Liver (tissue), 9 donors: Measurements from ENCODE around the gene ITPKB. TPM values are rescaled to one million over a fixed set of nuclear protein-coding genes. Genes with fewer than 3 reads are reported as not detected.

Source experiments
- DNase-seq: peaks from one replicate; pipeline ENCODE4 v3.0.0-alpha.2; 2017; ENCODE audit warnings: low spot score
- H3K27ac ChIP-seq, 2 donors: one replicate each; pipeline ENCODE4 v1.7.0; 2013; ENCODE audit warnings: inconsistent platforms in 2 of 2, low read length in 2 of 2, control low read depth in 1 of 2, low read depth in 1 of 2, mild to moderate bottlenecking in 1 of 2
- H3K27me3 ChIP-seq, 4 donors: one replicate each; pipeline versions ENCODE4 v1.6.1 to v1.7.0; 2013; ENCODE audit warnings: low read length in 3 of 4, inconsistent platforms in 1 of 4, mild to moderate bottlenecking in 1 of 4, moderate library complexity in 1 of 4; ENCODE audit not compliant: control insufficient read depth in 4 of 4, insufficient read depth in 4 of 4
- H3K36me3 ChIP-seq, 4 donors: one replicate each; pipeline versions ENCODE4 v1.6.1 to v1.7.0; 2013; ENCODE audit warnings: low read length in 3 of 4, mild to moderate bottlenecking in 3 of 4, low read depth in 1 of 4, moderate library complexity in 1 of 4; ENCODE audit not compliant: control insufficient read depth in 4 of 4, insufficient read depth in 3 of 4
- H3K4me1 ChIP-seq, 4 donors: one replicate each; pipeline versions ENCODE4 v1.6.1 to v1.7.0; 2013; ENCODE audit warnings: low read length in 3 of 4, mild to moderate bottlenecking in 3 of 4, moderate library complexity in 1 of 4; ENCODE audit not compliant: control insufficient read depth in 4 of 4, insufficient read depth in 4 of 4
- H3K4me3 ChIP-seq, 3 donors: one replicate each; pipeline versions ENCODE4 v1.6.1 to v1.7.0; 2013; ENCODE audit warnings: low read length in 3 of 3, control low read depth in 1 of 3, low read depth in 1 of 3, mild to moderate bottlenecking in 1 of 3
- H3K9ac ChIP-seq, 2 donors: one replicate each; pipeline ENCODE4 v1.7.0; 2013; ENCODE audit warnings: low read length in 2 of 2, mild to moderate bottlenecking in 2 of 2, moderate library complexity in 2 of 2, control low read depth in 1 of 2, low read depth in 1 of 2
- H3K9me3 ChIP-seq, 4 donors: one replicate each; pipeline versions ENCODE4 v1.6.1 to v1.7.0; 2013; ENCODE audit warnings: low read length in 3 of 4; ENCODE audit not compliant: control insufficient read depth in 4 of 4
- EGR1 ChIP-seq, 2 donors: IDR thresholded peaks; 2 replicates each; pipeline ENCODE4 v1.6.1; 2016 to 2018; ENCODE audit warnings: antibody characterized with exemption in 2 of 2, low read depth in 2 of 2
- FOXA1 ChIP-seq: IDR thresholded peaks from 2 replicates; pipeline ENCODE4 v1.6.1; 2016; ENCODE audit warnings: antibody characterized with exemption
- FOXA2 ChIP-seq: IDR thresholded peaks from 2 replicates; pipeline ENCODE4 v1.6.1; 2016; ENCODE audit warnings: antibody characterized with exemption
- HNF4A ChIP-seq, 2 donors: conservative IDR thresholded peaks; 2 replicates each; pipeline ENCODE4 v1.6.1; 2016; ENCODE audit warnings: antibody characterized with exemption in 2 of 2, mild to moderate bottlenecking in 2 of 2
- HNF4G ChIP-seq: IDR thresholded peaks from 2 replicates; pipeline ENCODE4 v1.6.1; 2016; ENCODE audit warnings: antibody characterized with exemption
- JUND ChIP-seq, 2 donors: IDR thresholded peaks; 2 replicates each; pipeline ENCODE4 v1.6.1; 2016; ENCODE audit warnings: antibody characterized with exemption in 2 of 2
- MAX ChIP-seq: IDR thresholded peaks from 2 replicates; pipeline ENCODE4 v1.6.1; 2016; ENCODE audit warnings: antibody characterized with exemption
- NR2F2 ChIP-seq: IDR thresholded peaks from 2 replicates; pipeline ENCODE4 v1.6.1; 2016; ENCODE audit warnings: antibody characterized with exemption
- RAD21 ChIP-seq, 2 donors: IDR thresholded peaks; 2 replicates each; pipeline ENCODE4 v1.6.1; 2016; ENCODE audit warnings: antibody characterized with exemption in 2 of 2, mild to moderate bottlenecking in 2 of 2
- RXRA ChIP-seq, 2 donors: IDR thresholded peaks; 2 replicates each; pipeline ENCODE4 v1.6.1; 2017 to 2018; ENCODE audit warnings: antibody characterized with exemption in 2 of 2, mild to moderate bottlenecking in 1 of 2
- SP1 ChIP-seq: IDR thresholded peaks from 2 replicates; pipeline ENCODE4 v1.6.1; 2018; ENCODE audit warnings: antibody characterized with exemption, mild to moderate bottlenecking
- TAF1 ChIP-seq: conservative IDR thresholded peaks from 2 replicates; pipeline ENCODE4 v1.6.1; 2016; ENCODE audit warnings: antibody characterized with exemption, mild to moderate bottlenecking
- YY1 ChIP-seq: IDR thresholded peaks from 2 replicates; pipeline ENCODE4 v1.6.1; 2016; ENCODE audit warnings: antibody characterized with exemption, mild to moderate bottlenecking
- ZBTB33 ChIP-seq: IDR thresholded peaks from 2 replicates; pipeline ENCODE4 v1.6.1; 2016; ENCODE audit warnings: antibody characterized with exemption
- WGBS: extraction: QIAGEN DNeasy Blood & Tissue Kit; methylation state at CpG from one replicate; pipeline ENCODE4 v1.1.7; 2013; 5-methylcytosine and 5-hydroxymethylcytosine counted together
- polyA plus RNA-seq, 2 donors: library from polyadenylated mRNA; stranded (reverse) in 1 of 2; unstranded in 1 of 2; fragments of 200-250 nt in 1 of 2; fragments of >200 nt in 1 of 2; fragmentation: Nextera tagmentation in 1 of 2; extraction: Ambion mirVana in 1 of 2; gene quantifications; one replicate each; pipeline versions ENCODE4 v1.2.1 to v1.2.3, GENCODE V29; 2013 to 2015
- total RNA-seq, 2 donors: library from RNA; depleted of rRNA; stranded (reverse); fragments of >200 nt; gene quantifications; one replicate each; pipeline ENCODE4 v1.2.3, GENCODE V29; 2014
- TF ChIP-seq, protein P1 (sequence below): IDR thresholded peaks from 2 replicates; pipeline ENCODE4 v1.6.1; 2016; ENCODE audit warnings: antibody characterized with exemption, mild to moderate bottlenecking
- TF ChIP-seq, protein P2 (sequence below): IDR thresholded peaks from 2 replicates; pipeline ENCODE4 v1.6.1; 2016; ENCODE audit warnings: antibody characterized with exemption
- TF ChIP-seq, protein P3 (sequence below): fragments of 150-350 bp; IDR thresholded peaks from 2 replicates; pipeline ENCODE4 v1.5.1; 2017; ENCODE audit warnings: improper control_type of control experiment, low read depth, low read length; ENCODE audit not compliant: missing input control
- donor health status: healthy.
- donor health status: healthy.
- donor health status: healthy.
- donor health status: healthy.
- donor health status: healthy.

ITPKB gene
- total and polyA plus RNA-seq, 4 donors, result 0.61 to 5.8 (median 3.7) TPM

- 82% methylated on average over 7 of the region's 7 CpGs for WGBS
- Histone ChIP-seq H3K9ac (no peak overlapping the region), H3K4me3 (no peak overlapping the region), H3K27me3 (no peaks in the 10 kb centered on the region), H3K27ac (no peak overlapping the region), H3K9me3 (no peaks in the 10 kb centered on the region), H3K4me1 (peaks cover 0 to 3% (median under 1%) of the 10 kb centered on the region in 4 donors), H3K36me3 (no peaks in the 10 kb centered on the region)
- TF ChIP-seq EGR1 (IDR thresholded peaks at IDR 0.05; ENCODE audit: low read depth in 2 of 2) (no peak), YY1 (no peak), TAF1 (no peak), RXRA (IDR thresholded peaks at IDR 0.05) (no peak), ZBTB33 (no peak), FOXA2 (no peak), JUND (IDR thresholded peaks at IDR 0.05) (no peak), HNF4G (no peak), HNF4A (conservative IDR thresholded peaks at IDR 0.05) (no peak), RAD21 (IDR thresholded peaks at IDR 0.05) (no peak), MAX (no peak), SP1 (no peak), FOXA1 (no peak)
- TF ChIP-seq, protein P1, sequence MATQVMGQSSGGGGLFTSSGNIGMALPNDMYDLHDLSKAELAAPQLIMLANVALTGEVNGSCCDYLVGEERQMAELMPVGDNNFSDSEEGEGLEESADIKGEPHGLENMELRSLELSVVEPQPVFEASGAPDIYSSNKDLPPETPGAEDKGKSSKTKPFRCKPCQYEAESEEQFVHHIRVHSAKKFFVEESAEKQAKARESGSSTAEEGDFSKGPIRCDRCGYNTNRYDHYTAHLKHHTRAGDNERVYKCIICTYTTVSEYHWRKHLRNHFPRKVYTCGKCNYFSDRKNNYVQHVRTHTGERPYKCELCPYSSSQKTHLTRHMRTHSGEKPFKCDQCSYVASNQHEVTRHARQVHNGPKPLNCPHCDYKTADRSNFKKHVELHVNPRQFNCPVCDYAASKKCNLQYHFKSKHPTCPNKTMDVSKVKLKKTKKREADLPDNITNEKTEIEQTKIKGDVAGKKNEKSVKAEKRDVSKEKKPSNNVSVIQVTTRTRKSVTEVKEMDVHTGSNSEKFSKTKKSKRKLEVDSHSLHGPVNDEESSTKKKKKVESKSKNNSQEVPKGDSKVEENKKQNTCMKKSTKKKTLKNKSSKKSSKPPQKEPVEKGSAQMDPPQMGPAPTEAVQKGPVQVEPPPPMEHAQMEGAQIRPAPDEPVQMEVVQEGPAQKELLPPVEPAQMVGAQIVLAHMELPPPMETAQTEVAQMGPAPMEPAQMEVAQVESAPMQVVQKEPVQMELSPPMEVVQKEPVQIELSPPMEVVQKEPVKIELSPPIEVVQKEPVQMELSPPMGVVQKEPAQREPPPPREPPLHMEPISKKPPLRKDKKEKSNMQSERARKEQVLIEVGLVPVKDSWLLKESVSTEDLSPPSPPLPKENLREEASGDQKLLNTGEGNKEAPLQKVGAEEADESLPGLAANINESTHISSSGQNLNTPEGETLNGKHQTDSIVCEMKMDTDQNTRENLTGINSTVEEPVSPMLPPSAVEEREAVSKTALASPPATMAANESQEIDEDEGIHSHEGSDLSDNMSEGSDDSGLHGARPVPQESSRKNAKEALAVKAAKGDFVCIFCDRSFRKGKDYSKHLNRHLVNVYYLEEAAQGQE, result no peak
- TF ChIP-seq, protein P2, sequence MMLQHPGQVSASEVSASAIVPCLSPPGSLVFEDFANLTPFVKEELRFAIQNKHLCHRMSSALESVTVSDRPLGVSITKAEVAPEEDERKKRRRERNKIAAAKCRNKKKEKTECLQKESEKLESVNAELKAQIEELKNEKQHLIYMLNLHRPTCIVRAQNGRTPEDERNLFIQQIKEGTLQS, result no peak
- DNase-seq, result no peak
These were observed 55.1 kb downstream of the ITPKB start for GRCh38 chr1:226684026-226684425.

- WGBS, result 85% methylated on average over 9 of the region's 9 CpGs
- Histone ChIP-seq H3K9me3 (no peaks in the 10 kb centered on the region), H3K9ac (no peak overlapping the region), H3K27ac (no peak overlapping the region), H3K36me3 (no peaks in the 10 kb centered on the region), H3K4me3 (no peak overlapping the region), H3K4me1 (peaks cover 0 to 3% (median under 1%) of the 10 kb centered on the region in 4 donors), H3K27me3 (no peaks in the 10 kb centered on the region)
- no peak for DNase-seq
- TF ChIP-seq RAD21 (IDR thresholded peaks at IDR 0.05), result no peak
- no peak for TF ChIP-seq ZBTB33
- TF ChIP-seq, protein P1, result no peak
- TF ChIP-seq, protein P3, sequence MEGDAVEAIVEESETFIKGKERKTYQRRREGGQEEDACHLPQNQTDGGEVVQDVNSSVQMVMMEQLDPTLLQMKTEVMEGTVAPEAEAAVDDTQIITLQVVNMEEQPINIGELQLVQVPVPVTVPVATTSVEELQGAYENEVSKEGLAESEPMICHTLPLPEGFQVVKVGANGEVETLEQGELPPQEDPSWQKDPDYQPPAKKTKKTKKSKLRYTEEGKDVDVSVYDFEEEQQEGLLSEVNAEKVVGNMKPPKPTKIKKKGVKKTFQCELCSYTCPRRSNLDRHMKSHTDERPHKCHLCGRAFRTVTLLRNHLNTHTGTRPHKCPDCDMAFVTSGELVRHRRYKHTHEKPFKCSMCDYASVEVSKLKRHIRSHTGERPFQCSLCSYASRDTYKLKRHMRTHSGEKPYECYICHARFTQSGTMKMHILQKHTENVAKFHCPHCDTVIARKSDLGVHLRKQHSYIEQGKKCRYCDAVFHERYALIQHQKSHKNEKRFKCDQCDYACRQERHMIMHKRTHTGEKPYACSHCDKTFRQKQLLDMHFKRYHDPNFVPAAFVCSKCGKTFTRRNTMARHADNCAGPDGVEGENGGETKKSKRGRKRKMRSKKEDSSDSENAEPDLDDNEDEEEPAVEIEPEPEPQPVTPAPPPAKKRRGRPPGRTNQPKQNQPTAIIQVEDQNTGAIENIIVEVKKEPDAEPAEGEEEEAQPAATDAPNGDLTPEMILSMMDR, result no peak
- no peak for TF ChIP-seq RXRA (IDR thresholded peaks at IDR 0.05)
- no peak for TF ChIP-seq EGR1 (IDR thresholded peaks at IDR 0.05; ENCODE audit: low read depth in 2 of 2)
- TF ChIP-seq HNF4G, result no peak
- no peak for TF ChIP-seq NR2F2
These were observed 55.9 kb downstream of the ITPKB start for GRCh38 chr1:226682871-226683814.
